ENCODE results near the gene TIMM17A.

DNA sequence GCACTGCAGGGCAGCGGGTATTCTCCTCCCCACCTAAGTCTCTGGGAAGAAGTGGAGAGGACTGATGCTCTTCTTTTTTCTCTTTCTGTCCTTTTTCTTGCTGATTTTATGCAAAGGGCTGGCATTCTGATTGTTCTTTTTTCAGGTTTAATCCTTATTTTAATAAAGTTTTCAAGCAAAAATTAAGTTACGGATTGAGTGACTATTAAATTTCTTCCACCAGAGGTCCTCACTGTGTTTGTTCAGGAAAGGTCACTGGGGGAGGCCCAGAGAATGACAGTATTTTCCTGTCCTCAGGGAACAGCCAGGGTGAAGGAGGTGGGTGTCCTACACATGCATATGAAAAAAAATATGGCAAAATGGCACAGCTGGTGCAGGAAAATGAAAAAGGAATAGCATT is 50.7 kb downstream of the TIMM17A start:
- no peak for TF ChIP-seq POLR2AphosphoS5 (IDR thresholded peaks at IDR 0.05)
- TF ChIP-seq CTCF (IDR thresholded peaks at IDR 0.05), result peak in 3 of 4 experiments; percentile 39 to 56 (median 41)
- no peak for TF ChIP-seq POLR2A (IDR thresholded peaks at IDR 0.05)
